Panc1 (cell line): ENCODE results near the gene ARPC1B. TPM values are rescaled to one million over a fixed set of nuclear protein-coding genes. Genes with fewer than 3 reads are reported as not detected.

Source experiments
- ATAC-seq: fragments of 200-7000 bp; cut with Tn5 transposase; 2 replicates; pipeline ENCODE4 v1.9.1; 2020; ENCODE audit warnings: mild to moderate bottlenecking, moderate library complexity
- BruUV-seq: library from RNA; stranded (reverse); fragments of 400-500 nt; replicated peaks from 2 replicates; lab custom pipeline; 2021; lab: Mats Ljungman, UMichigan
- CTCF ChIA-PET: fragments of 300-600 bp; sonication (Branson Sonifier 250); formaldehyde crosslinking; loops from one replicate; lab custom pipeline; 2022; ENCODE audit warnings: antibody characterized with exemption; lab: Charles Lee
- POLR2A ChIA-PET: fragments of 300-600 bp; sonication (Branson Sonifier 250); formaldehyde crosslinking; loops from one replicate; lab custom pipeline; 2022; ENCODE audit warnings: antibody characterized with exemption; lab: Charles Lee
- DNase-seq: peaks from one replicate; pipeline ENCODE4 v3.0.0-alpha.2; 2010; ENCODE audit warnings: low read depth, low spot score
- H3K27ac ChIP-seq: 2 replicates; pipeline ENCODE4 v1.5.1; 2011; ENCODE audit warnings: mild to moderate bottlenecking, low read length, inconsistent platforms
- H3K27me3 ChIP-seq: fragments of 200-500 bp; sonication (Bioruptor generic); 2 replicates; pipeline ENCODE4 v1.6.0; 2014; ENCODE audit warnings: low read length, inconsistent platforms; ENCODE audit not compliant: control insufficient read depth, insufficient read depth
- H3K36me3 ChIP-seq: fragments of 200-500 bp; sonication (Bioruptor generic); 2 replicates; pipeline ENCODE4 v1.5.1; 2014; ENCODE audit warnings: inconsistent platforms, mild to moderate bottlenecking, low read length, moderate library complexity; ENCODE audit not compliant: control insufficient read depth, insufficient read depth
- H3K4me1 ChIP-seq: 2 replicates; pipeline ENCODE4 v1.5.1; 2011; ENCODE audit warnings: inconsistent platforms, mild to moderate bottlenecking, low read length, moderate library complexity; ENCODE audit not compliant: control insufficient read depth, insufficient read depth
- H3K4me3 ChIP-seq, 2 experiments: 2 replicates each; pipeline ENCODE4 v1.5.1; 2011 to 2012; ENCODE audit warnings: low read depth in 2 of 2, low read length in 2 of 2, mild to moderate bottlenecking in 2 of 2, inconsistent platforms in 1 of 2, moderate library complexity in 1 of 2
- H3K9me3 ChIP-seq: fragments of 200-500 bp; sonication (Bioruptor generic); 2 replicates; pipeline ENCODE4 v1.5.1; 2014; ENCODE audit warnings: low read depth, mild to moderate bottlenecking, inconsistent platforms, low read length, moderate library complexity; ENCODE audit not compliant: control insufficient read depth, insufficient read depth
- CTCF ChIP-seq: fragments of 450-650 bp; IDR thresholded peaks from 2 replicates; pipeline ENCODE4 v1.5.1; 2017; ENCODE audit warnings: mild to moderate bottlenecking
- POLR2AphosphoS5 ChIP-seq: IDR thresholded peaks from 2 replicates; pipeline ENCODE4 v1.6.1; 2012; ENCODE audit warnings: mild to moderate bottlenecking, low read depth, low read length, moderate library complexity
- SIN3A ChIP-seq: IDR thresholded peaks from 2 replicates; pipeline ENCODE4 v1.6.1; 2012; ENCODE audit warnings: low read depth, mild to moderate bottlenecking, low read length, moderate library complexity, borderline replicate concordance; ENCODE audit not compliant: insufficient read depth
- TCF7L2 ChIP-seq: IDR thresholded peaks from 2 replicates; pipeline ENCODE4 v1.6.1; 2011; ENCODE audit warnings: mild to moderate bottlenecking, low read depth, low read length, inconsistent platforms
- in situ Hi-C: cut with HindIII; loops from 2 replicates; pipeline ENCODE4 v1.10.0; 2016; ENCODE audit warnings: low sequenced_read_pairs, low pct_unique_long_range_greater_than_20kb
- intact Hi-C: fragments of 100-400 bp; cut with micrococcal nuclease; formaldehyde crosslinking; loops from one replicate; pipeline ENCODE4 v1.10.0; 2022; ENCODE audit not compliant: unreplicated experiment
- total RNA-seq: library from RNA; stranded (reverse); gene quantifications from one replicate; pipeline ENCODE4 v1.2.1, GENCODE V29; 2021; ENCODE audit not compliant: unreplicated experiment
- TF ChIP-seq, protein P1 (sequence below), 2 experiments: IDR thresholded peaks; 2 replicates each; pipeline ENCODE4 v1.6.1; 2011 to 2012; ENCODE audit warnings: low read depth in 2 of 2, control low read depth in 1 of 2, low read length in 1 of 2, mild to moderate bottlenecking in 1 of 2, moderate library complexity in 1 of 2; ENCODE audit not compliant: insufficient read depth in 1 of 2

ARPC1B gene
- total RNA-seq, 1 experiment from 2014 or later: 266 TPM

GRCh38 chr7:99389772-99390171, 15.2 kb downstream of the ARPC1B start:
- CTCF ChIA-PET: interaction anchor here (0.7 kb wide), 2 partner anchors 34 to 66 kb away, joined by 3 to 5 read pairs; no protein-coding TSS in a partner anchor
- intact Hi-C loops: no loop called here
- peaks cover 2% of the 10 kb centered on the region; the same call in 1 of the 2 replicates for H3K36me3 ChIP-seq

GRCh38 chr7:99390941-99391602, 16.5 kb downstream of the ARPC1B start:
- no peaks in the 10 kb centered on the region for H3K27me3 ChIP-seq
- DNase-seq (no peak), ATAC-seq (no peak)
- POLR2A ChIA-PET: no interaction called here
- no peak overlapping the region for H3K4me3 ChIP-seq
- no TSS peak for BruUV-seq
- no peaks in the 10 kb centered on the region for H3K9me3 ChIP-seq
- H3K36me3 ChIP-seq: peaks cover 2% of the 10 kb centered on the region; the same call in 1 of the 2 replicates
- CTCF ChIA-PET: no interaction called here
- H3K4me1 ChIP-seq: peaks cover 35% of the 10 kb centered on the region
- in situ Hi-C loops (no loop called here), intact Hi-C loops (no loop called here)
- H3K27ac ChIP-seq: no peak overlapping the region
- TF ChIP-seq POLR2AphosphoS5 (no peak), TCF7L2 (no peak), CTCF (no peak), SIN3A (no peak)
- TF ChIP-seq, protein P1, sequence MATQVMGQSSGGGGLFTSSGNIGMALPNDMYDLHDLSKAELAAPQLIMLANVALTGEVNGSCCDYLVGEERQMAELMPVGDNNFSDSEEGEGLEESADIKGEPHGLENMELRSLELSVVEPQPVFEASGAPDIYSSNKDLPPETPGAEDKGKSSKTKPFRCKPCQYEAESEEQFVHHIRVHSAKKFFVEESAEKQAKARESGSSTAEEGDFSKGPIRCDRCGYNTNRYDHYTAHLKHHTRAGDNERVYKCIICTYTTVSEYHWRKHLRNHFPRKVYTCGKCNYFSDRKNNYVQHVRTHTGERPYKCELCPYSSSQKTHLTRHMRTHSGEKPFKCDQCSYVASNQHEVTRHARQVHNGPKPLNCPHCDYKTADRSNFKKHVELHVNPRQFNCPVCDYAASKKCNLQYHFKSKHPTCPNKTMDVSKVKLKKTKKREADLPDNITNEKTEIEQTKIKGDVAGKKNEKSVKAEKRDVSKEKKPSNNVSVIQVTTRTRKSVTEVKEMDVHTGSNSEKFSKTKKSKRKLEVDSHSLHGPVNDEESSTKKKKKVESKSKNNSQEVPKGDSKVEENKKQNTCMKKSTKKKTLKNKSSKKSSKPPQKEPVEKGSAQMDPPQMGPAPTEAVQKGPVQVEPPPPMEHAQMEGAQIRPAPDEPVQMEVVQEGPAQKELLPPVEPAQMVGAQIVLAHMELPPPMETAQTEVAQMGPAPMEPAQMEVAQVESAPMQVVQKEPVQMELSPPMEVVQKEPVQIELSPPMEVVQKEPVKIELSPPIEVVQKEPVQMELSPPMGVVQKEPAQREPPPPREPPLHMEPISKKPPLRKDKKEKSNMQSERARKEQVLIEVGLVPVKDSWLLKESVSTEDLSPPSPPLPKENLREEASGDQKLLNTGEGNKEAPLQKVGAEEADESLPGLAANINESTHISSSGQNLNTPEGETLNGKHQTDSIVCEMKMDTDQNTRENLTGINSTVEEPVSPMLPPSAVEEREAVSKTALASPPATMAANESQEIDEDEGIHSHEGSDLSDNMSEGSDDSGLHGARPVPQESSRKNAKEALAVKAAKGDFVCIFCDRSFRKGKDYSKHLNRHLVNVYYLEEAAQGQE (IDR thresholded peaks at IDR 0.05; ENCODE audit: insufficient read depth in 1 of 2, low read depth in 2 of 2, low read length in 1 of 2): no peak

More at GRCh38 chr7:99389772-99390171, 15.2 kb downstream of the ARPC1B start:
- POLR2A ChIA-PET: interaction anchor here (0.6 kb wide), 1 partner anchor 25 kb away, joined by 5 read pairs; no protein-coding TSS in a partner anchor
- DNase-seq (no peak), ATAC-seq (no peak)
- Histone ChIP-seq H3K4me3 (no peak overlapping the region), H3K4me1 (peaks cover 23% of the 10 kb centered on the region), H3K27ac (no peak overlapping the region), H3K27me3 (no peaks in the 10 kb centered on the region), H3K9me3 (no peaks in the 10 kb centered on the region)
- in situ Hi-C loops: no loop called here
- BruUV-seq: no TSS peak
- TF ChIP-seq POLR2AphosphoS5 (no peak), TCF7L2 (no peak), CTCF (no peak), SIN3A (no peak)
- TF ChIP-seq, protein P1 (IDR thresholded peaks at IDR 0.05; ENCODE audit: insufficient read depth in 1 of 2, low read depth in 2 of 2, low read length in 1 of 2): no peak
